HG03439 (cell line): ENCODE measurements around the gene FAM78B.

Experiments
- ATAC-seq: cut with Tn5 transposase; IDR thresholded peaks from one replicate; pipeline ENCODE4 v1.9.1; 2021; ENCODE audit warnings: mild to moderate bottlenecking, moderate library complexity; ENCODE audit not compliant: unreplicated experiment

FAM78B gene

DNA sequence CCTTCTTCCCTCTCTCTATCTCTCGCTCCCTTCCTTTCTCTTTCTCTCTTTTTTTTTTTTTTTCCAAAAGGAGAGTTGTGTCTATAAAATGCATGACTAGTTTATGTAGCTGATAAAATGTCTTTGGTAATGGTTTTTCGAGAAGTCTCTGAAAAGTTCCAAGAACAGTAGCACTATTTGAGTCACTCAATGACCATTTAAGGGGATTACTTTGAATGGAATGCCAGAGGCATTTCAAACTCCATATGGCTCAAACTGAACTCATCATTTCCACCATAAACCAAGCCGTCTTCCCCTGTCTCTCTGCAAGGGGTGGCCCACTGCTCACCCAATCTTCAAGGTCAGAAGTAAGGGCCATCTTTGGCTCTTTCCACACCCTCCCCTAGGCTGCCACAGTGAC lies 93.3 kb downstream of the FAM78B start:
- ATAC-seq, result no peak

DNA sequence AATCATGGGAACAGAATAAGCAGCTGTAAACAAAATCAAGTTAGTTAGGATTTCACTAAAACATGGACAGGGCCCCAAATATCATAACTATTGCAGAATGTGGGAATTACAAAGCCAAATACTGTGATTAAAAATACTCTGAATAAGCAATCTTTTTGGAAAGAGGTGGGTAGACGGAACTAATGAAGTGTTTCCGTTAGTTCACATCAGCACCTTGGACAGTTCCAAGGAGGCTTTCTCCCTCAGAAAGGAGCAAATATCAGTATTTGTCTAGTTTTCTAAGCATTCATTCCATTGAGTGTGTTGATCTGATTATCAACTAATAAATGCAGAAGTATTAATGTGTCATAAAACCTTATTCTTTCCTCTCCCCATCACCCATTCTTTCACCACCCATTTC lies 97.4 kb downstream of the FAM78B start:
- no peak for ATAC-seq

DNA sequence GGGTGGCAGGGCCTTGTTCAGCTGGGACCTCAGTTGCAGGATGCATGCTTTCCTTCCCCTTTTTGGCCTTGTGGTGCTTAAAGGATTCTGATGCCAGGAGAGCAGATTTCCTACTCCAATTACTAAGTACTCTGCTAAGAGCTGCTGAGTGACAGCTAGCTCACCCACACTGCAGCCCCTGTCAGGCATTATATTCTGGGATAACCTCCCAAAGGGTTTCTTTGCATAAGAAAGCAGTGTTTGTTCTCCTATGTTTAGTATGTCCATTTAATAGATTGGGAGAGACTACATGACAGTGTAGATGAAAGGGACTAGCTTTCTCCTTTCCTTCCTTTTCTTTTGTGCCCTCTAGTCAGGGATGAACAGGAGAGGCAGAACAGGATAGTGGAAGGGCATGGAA lies 100.7 kb downstream of the FAM78B start:
- no peak for ATAC-seq

DNA sequence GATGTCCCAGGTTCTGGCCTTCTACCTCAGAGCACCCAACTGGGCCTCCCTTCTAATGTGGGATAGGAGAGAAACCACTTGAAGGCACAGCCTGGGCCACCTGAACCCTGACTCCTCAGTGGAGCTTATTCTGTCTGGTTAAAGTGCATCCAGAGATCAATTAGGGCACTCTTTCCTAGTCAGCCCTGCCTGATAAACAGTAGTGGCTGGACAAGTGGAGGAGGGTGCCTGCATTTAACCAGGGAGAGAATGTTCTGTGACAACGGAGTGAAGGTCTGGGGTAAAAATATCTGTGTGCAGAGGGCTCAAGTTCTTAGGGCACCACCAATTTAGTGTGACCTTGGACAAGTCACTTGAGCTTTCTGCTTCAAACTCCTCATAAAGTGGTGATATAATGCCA lies 101.8 kb downstream of the FAM78B start:
- ATAC-seq, result no peak

DNA sequence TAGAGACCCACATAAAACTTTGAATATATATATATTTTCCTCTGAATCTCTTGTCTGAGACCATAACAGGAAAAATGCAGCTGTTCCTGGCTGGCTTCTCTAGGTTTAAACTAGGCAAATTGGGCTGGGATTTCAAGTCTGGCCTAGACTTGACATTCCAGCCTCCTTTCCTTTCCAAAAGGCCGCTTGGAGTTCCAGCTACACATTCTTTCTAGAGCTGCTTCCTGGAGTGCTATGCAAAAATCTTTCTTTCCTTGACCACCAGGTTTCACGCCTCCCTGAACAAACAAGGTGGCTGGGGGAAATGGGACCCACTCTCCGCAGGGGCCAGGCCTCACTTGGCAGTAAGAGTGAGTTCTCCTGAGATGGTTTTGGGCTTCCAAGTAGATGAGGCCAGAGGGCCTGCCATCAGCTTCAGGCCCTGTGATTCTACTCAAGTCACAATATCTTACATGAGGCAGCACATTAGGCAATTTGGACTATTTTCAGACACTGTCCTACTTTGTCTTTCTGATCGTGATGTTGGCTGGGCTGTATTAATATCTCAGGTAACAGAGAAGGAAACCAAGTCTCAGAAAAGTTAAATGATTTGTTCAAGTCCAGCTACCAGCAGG lies 102.4 kb downstream of the FAM78B start:
- ATAC-seq, result no peak

DNA sequence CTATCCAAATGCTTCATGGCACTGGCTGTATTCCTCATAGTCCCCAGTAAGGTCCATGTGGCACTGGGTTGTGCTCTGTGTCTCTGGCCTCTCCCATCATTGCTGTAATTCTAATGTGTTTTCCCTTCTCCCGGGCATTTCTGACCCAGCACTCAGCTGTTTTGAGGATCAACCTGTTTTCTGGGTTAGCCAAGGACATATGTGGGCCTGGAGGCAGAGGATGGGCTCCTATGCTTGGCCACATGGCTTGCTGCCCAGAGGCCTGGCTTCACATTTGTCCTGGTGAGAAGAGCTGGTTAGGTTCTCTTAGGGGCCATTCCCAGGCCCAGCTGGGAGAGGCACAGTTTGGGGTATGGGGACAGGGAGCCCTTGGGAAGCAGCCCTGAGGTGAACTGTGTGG lies 103.1 kb downstream of the FAM78B start:
- ATAC-seq, result no peak

DNA sequence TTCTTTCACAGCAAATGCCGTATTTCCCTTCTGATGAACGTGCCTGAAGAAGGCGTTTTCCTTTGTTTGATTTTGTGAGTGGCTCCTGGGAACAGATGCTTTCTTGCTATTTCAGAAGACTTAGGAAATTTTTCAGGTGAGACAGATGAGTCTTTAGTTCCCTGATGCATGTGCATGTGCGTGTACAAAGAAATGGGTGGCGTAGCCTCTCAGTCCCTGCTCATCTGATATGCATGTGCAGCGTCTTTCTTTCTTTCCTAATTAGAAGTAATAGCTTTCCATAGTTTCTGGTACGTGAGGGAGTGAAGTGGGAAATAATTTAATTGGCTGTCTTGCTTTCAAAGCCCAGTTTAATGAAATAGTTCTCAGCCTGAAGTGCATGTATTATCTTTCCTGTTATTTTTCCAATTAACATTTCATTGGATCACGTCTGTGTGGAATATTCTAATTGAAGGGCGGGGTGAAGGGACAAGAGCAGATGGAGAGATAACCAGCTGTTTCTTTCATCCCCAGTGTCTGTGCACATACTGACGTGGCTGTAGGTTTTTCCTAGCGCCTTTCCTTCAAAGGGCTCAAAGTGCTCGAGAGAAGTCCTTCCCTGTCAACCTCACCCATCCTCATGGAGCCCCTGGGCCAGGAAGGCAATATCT lies 104.3 kb downstream of the FAM78B start:
- ATAC-seq, result no peak

DNA sequence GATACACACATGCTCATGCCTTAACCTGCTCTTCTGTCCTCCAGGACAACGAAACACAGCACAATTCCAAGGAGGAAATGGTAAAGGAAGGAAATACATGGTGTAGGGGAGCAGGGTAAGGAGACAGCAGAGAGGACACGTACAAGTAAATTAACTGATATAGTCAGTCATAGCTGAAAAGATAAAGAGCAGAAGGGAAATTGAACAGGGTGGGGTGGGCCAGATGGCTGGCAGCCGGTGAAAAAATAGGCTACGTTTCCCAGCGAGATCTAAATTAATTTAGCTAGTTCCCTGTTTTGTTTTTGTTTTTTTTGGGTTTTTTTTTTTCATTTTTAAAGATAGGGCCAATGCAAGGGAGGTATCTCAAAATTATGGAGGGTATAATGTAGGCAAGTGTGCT lies 109.2 kb downstream of the FAM78B start:
- no peak for ATAC-seq

DNA sequence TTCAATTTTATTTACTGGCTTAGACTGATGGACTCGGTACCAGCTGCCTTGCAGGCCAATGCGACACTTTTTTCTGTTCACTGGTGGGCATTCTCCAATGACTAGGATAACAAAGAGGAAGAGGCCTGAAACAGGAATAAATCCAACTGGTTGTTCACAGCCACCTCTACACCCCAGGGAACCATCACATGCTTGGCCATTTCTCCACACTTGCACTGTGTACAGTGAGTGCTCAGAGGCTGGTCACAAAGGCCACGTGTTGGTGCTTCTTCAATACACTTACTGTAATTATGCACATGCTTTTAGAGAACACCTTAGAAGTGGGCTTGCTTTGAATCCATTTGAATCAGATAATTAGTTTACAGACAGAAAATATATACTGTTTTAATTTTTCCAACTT lies 113.4 kb downstream of the FAM78B start:
- ATAC-seq, result no peak

DNA sequence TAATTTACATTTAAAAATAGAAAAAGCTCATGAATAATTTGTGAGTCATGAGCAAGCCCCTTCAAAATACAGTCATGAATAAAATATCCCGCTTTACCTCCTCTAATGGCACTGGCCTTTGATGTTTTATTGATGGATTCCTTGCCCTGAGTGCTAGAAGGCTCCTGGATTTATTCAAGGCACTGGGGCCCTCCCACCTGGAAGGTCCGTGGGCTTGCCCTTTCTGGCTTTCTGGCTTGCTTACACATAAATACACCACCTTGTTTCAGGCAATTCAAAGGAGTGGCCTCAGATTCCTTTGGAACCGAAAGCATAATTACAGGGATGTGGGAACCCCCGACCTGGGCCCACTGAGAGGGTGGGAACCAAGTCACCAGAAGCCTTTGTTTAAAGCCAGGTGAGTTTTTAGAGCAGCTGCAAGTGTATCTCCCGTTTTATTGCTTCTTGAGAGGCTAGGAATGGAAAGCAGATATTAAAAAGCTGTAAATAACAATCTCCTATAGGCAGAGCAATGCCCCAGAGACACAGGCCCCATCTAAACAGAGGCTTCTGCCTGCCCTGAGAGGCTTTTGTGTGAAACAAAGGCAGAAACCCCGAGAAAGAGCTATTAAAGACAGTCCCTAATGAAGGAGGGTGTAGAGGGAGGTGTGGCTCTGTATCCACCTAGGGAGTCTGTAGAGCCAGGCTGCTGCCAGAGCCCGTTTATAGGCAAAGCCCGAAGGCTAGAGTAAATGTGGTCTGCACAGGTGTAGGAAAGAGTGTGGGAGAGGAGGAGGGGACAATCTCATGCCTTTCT lies 126.4 kb downstream of the FAM78B start:
- ATAC-seq, result no peak

DNA sequence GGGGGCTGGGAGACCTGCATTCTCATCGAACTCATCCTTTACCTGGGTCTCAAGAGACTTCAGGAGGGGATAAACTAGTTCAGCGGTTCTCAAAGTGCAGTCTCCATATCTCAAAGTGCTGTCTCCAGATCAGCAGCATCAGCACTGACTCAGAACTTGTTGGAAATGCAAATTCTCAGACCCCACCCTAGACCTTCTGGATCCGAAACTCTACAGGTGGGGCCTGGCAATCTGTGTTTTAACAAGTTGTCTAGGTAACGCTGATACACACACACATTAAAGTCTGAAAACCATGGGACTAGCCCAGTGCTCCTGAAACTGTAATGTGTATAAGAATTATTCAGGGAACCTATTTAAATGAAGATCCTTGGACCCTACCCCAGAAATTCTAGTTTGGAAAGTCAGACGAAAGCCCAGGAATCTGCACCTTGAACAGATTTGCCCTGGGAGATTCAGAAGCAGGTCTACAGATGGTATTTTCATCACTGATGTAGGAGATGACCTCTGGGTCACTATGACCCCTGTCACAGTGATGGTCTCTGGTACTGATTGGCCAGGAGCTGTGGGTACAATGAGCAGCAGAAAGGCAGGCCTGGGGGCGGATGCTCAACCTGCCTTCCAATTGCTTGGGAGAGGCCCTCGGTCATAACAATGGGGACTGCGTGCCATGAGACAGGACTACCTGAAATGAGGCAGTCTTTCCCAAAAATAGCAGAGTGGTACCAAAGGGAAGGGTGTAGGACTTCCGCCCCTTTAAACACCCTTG lies 127.2 kb downstream of the FAM78B start:
- ATAC-seq, result no peak

DNA sequence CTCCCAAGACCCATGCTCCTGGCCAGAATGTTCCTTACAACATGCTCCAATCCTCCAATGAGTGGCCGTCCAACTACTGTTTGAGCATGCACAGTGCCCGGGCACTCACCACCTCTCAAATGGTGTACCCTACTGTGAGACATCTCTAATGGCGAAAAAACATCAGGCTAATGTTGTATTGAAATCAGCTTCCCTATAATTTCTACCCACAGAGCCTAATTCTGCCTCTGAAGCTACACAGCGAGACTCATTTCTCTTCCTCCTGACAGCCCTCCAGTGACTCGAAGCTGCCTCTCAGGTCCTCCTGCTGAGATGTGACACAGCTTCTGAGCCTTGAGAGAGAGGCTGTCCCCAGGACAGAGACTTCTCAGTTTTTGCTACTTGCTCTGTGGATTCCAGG lies 130.7 kb downstream of the FAM78B start:
- no peak for ATAC-seq

DNA sequence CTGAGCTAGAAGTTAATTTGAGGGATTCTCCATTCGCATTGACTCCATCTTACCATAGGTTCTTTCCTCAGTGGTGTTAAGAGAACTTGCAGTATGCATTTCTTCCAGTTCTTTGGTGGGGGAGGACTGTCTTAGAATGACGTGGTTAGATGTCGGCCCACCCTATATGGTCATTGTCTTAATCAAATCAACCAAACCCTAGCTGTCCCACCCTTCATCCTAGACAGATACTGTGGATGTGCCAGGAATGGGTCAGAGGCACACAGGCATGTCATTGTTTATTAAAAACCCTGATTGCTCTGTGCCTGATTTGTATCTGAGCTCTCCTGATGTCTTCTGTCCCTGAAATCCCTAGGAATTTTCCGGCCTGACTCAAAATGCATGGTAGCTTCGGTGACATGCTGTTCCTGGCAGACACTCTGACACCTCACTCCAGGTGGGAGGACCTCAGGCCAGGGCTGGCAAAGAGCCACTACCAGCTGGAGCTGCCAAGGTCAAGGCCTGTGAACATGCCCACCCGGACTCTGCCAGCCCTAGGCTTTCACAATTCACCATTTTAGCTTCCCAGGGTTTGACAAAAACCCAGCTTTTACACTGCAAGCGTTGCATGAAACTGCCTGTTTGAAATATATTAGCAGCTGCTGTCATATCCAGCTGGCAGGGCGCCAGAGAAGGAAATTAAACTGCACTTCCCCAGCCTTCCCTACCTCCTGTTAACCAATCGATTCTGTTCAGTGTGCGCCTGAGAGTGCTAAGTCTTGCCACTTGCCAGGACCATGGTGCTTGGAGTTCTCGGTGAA lies 134.0 kb downstream of the FAM78B start:
- no peak for ATAC-seq

DNA sequence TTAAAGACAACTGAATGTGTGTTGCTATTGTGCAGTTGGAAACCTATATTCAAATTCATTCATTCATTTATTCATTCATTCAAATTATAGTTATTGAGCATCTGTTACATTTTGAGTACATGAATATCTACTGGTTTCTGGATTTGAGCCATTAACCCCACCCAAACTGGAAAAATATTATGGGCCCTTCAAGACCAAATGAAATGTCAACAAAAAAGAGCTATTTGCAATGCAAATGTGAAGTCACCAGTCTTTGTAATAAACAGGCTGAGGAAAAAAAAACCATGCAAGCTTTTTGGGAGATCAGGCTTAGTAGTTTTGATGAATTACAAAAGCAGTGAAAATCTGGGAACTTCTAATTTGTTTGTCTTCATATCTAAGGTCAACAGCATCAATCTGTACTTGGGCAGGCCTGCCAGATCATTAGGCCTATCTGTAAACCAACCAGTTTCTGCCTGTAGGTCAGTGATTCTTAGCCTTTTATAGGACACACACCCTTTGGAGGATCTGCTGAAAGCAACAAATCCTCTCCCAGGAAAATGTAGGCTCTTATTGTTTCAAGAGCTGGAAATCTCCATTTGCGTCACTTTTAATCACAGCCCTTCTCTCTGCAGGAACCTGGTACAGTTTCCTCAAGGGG lies 134.7 kb downstream of the FAM78B start:
- no peak for ATAC-seq

DNA sequence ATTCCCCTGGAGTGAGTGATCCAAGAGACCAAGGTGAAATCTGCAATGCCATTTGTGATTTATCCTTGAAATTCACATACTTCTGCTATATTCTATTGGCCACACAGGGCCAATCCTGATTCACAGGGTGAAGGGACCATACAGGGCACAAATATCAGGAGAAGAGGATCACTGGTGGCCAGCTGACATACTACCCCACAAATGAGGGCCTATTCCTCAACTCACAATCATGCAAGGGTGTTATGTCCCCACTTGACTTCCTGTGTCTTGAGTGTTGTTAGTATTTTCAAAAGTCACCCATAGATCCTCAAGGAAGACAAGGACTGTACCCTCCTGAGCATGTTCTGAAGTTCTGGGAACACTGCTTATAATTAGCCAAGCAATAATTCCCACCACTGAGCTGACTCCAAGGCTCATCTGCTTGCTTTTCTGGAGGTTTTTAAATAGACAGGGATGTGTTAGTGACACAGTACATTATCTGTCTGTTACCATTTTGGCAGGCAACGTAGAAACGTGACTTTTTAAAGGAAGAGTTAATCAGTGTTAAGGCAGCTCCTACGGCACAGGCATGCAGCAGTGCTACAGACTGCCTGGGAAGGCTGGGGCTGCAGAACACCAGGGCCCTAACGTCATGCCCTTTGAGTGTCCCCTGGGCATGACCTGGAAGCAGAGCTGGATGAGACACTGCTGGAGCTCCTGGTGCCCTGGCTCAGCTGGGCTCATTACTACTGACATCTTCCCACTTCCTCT lies 137.4 kb downstream of the FAM78B start:
- ATAC-seq, result no peak

DNA sequence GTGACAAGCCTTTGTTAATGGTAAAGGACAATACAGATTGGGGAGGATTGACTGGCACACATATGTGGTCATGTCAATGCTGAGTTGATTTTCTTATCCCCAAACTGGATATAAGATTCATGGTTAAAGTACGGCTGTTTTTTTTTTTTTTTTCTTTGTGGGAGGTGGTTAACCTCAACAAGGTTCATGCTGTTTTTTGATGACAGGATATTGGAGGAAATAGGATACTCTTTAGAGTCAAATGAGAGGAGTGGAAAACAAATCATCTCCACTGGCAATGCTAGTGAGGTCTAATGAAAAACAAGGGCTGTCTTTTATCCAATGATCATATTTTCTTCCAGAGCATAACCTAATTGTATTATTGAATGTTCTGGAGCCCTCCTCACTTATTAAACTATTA lies 140.2 kb downstream of the FAM78B start:
- ATAC-seq, result no peak

DNA sequence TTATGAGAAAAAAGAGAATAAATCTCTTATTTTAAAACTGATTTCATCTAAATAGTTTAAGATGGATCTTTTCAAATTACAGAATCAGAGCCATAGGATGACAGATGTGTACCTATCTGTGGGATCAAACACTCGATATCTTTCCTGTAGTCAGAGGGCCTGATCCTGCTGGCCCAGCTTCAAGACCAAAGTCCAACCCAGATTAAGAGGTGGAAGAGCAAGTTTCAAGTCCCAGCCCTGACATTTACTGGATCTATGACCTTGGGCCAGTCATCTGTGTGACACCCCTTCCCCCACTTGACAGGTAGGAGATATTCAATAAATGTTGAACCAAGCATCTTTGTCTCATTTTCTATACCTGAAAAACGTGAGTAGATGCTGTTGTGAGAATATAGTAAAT lies 140.7 kb downstream of the FAM78B start:
- ATAC-seq, result no peak

DNA sequence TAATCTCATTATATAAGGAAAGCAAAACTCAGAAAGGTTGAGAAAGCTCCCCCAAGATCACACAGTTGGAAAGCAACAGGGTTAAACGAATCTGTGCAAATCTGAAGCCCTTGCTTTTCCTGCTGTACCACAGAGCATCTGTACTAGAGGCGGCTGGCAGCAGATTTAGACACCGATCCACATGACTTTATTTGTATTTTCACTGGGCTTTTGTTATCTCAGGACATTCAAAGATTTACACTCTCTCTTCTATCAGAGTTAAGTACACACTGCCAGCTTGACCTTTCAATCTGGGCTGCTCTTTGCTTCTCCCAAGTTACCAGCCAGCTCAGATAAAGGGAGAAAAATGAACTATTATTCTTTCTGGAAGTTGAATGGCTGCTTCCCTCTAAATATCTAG lies 146.6 kb downstream of the FAM78B start:
- ATAC-seq, result no peak
